HG03442 (cell line): ENCODE measurements around the gene ADAMTS14.

Source experiments
- ATAC-seq: cut with Tn5 transposase; IDR thresholded peaks from one replicate; pipeline ENCODE4 v1.9.1; 2021; ENCODE audit warnings: mild to moderate bottlenecking, moderate library complexity; ENCODE audit not compliant: unreplicated experiment

The ADAMTS14 gene

DNA sequence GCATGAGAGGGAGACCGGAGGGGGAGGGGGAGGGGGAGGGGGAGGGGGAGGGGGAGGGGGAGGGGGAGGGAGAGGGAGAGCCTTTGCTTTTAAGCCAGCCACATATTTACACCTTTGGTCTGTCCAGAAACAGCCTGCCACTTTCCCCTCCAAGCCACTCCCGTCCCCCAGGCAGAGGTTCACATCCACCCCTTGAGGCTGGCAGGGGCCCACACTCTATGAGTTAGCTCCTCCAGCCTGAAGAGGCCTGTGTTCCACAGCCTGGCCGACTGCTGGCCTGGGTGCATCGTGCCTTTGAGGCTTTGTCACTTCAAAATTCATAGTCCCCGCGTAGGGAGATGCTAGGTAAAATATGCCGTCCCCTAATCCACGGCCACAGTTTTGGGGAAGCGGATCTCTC, 16.5 kb downstream of the ADAMTS14 start:
- no peak for ATAC-seq

DNA sequence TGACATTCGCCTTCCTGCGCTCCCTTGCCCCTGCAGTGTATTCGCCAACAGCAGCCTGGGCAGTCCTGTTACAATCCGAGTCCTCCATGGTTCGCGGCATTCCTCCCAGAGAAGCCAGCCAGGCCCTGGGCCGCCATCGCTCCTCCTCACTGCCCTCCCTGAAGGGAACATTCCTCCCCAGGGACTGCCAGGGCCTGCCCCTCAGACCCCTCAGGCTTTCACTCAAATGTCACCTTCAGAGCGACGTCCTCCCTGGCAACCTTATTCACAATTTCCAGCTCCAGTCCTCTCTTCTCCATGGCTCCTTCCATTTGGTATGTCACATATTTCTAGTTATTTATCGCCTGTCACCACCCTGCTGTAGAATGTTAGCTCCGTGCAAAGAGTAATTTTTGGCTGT, 17.4 kb downstream of the ADAMTS14 start:
- ATAC-seq = no peak

DNA sequence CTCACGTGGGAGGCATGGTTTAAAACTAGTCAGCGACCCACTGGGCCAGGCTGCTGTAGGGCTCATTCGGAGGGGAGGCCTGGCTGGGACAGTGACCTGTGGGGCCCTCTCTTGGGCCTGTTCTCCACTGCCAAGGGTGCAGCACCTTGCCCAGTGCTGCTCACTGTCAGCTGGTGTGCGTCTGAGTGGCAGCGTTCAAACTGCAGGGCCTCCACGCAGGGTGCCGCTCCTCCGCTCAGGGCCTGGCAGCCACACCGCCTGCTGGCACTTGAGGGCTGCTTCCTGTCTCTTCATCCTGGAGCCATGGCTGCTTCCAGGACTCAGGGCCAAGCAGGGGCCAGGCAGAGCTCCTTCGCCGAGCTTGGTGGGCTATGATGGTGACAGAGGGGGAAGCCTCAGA, 18.3 kb downstream of the ADAMTS14 start:
- ATAC-seq = no peak

DNA sequence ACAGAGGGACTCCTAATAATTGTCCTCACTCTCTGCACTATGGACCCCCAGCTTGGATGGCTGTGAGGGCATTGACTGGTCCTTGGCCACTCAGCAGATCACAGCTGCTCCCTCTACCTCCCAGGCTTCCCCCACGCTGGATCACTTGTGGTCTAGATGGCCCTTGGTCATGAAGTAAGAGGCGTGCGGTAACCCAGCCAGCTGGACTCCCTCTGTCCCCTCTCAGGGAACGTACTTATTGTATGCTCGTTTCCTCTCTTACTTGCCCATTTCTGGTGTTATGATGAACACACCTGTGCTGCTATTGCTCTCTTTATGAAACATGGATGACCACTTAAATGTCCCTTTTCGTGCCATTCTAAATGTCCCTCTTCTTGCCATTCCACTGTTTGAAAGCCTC, 19.3 kb downstream of the ADAMTS14 start:
- ATAC-seq = no peak

DNA sequence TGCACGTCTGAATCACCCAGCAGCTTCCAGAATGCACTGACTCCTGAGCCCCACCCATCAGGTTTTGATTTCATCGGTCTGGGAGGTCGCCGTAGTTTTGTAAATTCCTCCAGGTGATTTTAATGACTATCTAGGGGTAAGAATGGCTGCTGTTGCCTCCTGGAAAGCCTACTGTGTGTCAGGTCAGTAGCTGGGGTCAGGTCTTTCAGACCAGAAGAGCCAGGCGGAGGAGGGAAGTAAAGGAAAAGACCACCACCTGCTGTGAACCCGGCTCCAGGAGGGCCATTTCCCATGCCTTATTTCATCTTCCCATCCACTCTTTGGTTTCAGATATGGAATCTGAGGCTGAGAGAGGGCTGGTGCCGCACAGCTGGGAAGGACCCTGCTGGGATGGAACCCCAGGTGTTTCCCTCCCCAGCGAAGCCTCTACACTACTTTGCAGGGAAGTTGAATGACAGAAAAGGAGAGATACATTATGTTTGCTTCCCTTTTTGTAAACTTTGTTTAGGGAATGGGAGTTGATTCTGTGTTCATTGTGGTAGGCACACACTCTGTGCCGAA, 19.8 kb downstream of the ADAMTS14 start:
- no peak for ATAC-seq

- no peak for ATAC-seq
Measured at GRCh38 chr10:70693619-70694335, 21.5 kb downstream of the ADAMTS14 start.

- no peak for ATAC-seq
Measured at GRCh38 chr10:70694418-70695141, 22.3 kb downstream of the ADAMTS14 start.

- no peak for ATAC-seq
Measured at GRCh38 chr10:70695241-70696030, 23.1 kb downstream of the ADAMTS14 start.

DNA sequence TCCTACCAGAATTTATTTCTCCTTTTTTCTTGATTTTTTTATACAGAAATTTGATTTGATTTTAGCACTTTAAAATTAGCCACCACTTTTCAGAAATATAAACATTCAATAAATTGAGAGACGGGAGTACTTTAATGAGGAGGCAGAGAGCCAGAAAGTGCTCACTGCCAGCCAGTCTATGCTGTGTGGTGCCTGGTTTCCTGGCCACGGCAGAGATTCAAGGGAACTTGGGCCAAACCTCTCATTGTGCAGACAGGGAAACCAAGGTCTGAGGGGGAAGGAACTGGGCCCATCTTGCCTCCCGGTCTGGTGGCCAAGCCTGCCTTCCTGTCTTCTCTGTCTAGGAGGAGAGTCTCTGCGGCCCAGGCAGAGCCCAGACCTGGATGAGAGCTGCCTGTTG, 25.9 kb downstream of the ADAMTS14 start:
- ATAC-seq = no peak

- ATAC-seq = no peak
Measured at GRCh38 chr10:70699063-70699658, 26.9 kb downstream of the ADAMTS14 start.

GRCh38 chr10:70699659-70700174, 27.4 kb downstream of the ADAMTS14 start:
- ATAC-seq = no peak

- no peak for ATAC-seq
Measured at GRCh38 chr10:70702190-70702763, 30.0 kb downstream of the ADAMTS14 start.

DNA sequence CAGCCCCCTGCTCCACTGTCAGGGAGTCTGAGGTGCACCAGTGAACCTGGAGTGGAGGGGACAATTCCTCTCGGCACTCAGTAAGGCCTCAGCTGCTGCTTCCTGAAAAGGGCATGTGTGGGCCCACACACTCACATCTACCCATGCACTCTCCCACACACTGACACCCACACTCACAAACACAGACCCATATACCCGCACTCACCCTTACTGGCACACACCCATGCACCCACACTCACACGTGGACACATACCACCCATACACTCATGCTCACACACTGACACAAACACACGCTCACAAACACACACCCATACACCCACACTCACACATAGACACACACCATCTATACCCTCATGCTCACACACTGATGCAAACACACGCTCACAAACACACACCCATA, 31.9 kb downstream of the ADAMTS14 start:
- ATAC-seq = no peak

DNA sequence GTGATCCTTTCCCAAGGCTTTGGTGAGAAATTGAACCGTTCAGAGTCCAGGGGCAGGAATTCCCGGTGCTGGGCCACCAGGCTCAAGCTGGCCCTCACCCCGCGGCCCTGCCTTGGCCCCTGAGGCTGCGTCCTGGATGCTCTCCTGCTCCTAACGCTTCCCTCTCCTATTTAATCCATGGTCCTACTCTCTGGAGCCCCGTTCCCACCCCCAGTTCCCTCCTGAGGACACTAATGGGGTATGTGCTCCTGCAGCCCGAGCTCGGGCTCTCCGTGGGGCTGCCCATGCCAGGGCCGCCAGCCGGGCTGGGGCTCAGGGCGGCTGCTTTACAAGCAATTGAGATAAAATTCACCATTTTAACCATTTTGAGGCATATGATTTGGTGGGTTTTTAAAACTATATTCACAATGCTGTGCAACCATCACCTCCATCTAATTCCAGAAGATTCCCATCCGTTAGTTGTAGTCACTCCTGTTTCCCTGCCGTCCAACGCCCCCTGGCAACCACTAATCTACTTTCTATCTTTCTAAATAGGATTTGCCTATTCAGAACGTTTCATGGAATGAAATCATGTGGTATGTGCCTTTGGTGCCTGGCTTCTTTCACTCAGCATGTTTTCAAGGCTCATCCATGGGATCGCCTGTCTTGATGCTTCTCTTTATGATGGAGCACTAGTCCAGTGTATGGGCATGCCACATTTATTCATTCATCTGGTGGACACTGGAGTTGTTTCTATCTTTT, 33.0 kb downstream of the ADAMTS14 start:
- no peak for ATAC-seq

DNA sequence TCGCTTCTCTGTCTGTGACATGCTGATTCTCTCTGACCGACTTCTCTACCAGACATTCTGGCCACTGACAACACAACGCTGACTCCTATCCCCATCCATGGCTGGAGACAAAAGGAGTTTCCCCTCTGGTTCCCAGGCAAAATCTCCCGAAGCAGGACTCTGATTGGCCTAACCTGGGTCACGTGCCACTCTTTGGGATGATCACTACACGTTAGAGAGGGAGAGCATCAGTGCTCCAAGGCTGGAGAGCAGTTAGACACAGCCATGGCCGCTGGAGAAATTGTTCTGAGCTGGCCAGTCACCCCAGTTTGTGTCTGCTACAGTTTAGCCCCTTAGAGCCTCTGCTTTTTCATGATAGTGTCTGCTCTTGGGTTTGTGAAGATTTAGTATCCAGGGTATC, 38.9 kb downstream of the ADAMTS14 start:
- ATAC-seq = no peak

DNA sequence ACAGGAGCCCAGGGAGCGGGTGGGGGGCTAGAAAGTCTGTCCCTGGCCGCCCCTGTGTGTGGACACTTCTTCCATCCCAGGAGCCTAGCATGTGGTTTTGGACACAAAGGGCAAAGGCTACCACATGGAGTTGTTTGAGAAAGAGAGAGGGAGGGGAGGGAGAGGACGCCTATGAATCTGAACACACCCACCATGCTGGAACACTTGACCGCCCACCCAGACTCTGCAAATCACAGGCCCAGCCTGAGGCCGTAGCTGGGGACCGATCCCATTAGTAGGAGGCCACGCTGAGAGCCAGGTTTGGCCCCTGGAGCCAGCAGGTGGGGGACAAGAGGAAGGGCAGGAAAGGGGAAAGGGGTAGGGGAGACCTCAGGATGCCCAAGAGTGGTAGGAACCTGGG, 39.6 kb downstream of the ADAMTS14 start:
- ATAC-seq = no peak

GRCh38 chr10:70714245-70714644, 41.9 kb downstream of the ADAMTS14 start:
- ATAC-seq = no peak

GRCh38 chr10:70714951-70715350, 42.6 kb downstream of the ADAMTS14 start:
- ATAC-seq = no peak

GRCh38 chr10:70715853-70716795, 43.8 kb downstream of the ADAMTS14 start:
- no peak for ATAC-seq
